K562 (cell line): ENCODE results near the gene ATP5F1D. TPM values are rescaled to one million over a fixed set of nuclear protein-coding genes. Genes with fewer than 3 reads are reported as not detected.

Experiments used
- ATAC-seq: fragments of 200-7000 bp; cut with Tn5 transposase; 3 replicates; pipeline ENCODE4 v1.9.1; 2020; ENCODE audit warnings: moderate library complexity
- BruUV-seq: library from RNA; stranded (reverse); fragments of 400-500 nt; replicated peaks from 2 replicates; lab custom pipeline; 2021; lab: Mats Ljungman, UMichigan
- CTCF ChIA-PET: fragments of 300-600 bp; formaldehyde crosslinking; extraction: SDS; loops from one replicate; lab custom pipeline; 2021; ENCODE audit warnings: low intra/inter-chr PET ratio; lab: Yijun Ruan, JAX
- POLR2A ChIA-PET: fragments of 300-600, 350-650 bp; sonication (Branson Sonifier 250); formaldehyde crosslinking; extraction: SDS; loops from one replicate; lab custom pipeline; 2021; ENCODE audit warnings: antibody characterized with exemption, inconsistent platforms; lab: Yijun Ruan, JAX
- DNase-seq, 4 experiments: peaks; one replicate each; pipeline versions ENCODE4 v3.0.0 to v3.0.0-alpha.2; 2011 to 2018; ENCODE audit warnings: low spot score in 3 of 4, mixed read lengths in 3 of 4; ENCODE audit errors: extremely low read depth in 1 of 4
- FAIRE-seq: peaks from 2 replicates; lab custom pipeline; 2011; peaks lifted over from hg19 to GRCh38; lab: Jason Lieb, UNC
- H2AFZ ChIP-seq: 2 replicates; pipeline ENCODE4 v1.6.0; 2011; ENCODE audit warnings: low read depth, low read length, control low read depth, inconsistent platforms
- H3K27ac ChIP-seq: fragments of 200-600 bp; 3 replicates; pipeline ENCODE4 v1.8.0; 2011; ENCODE audit warnings: low read depth, mild to moderate bottlenecking, control low read depth, inconsistent platforms, low read length, moderate library complexity, mixed read lengths; ENCODE audit errors: extremely low read depth
- H3K27me3 ChIP-seq, 2 experiments: fragments of 300-600 bp in 1 of 2; 2 replicates in 1 of 2; 3 replicates in 1 of 2; pipeline versions ENCODE4 v1.6.0 to v1.8.0; 2011; ENCODE audit warnings: inconsistent platforms in 2 of 2, low read length in 2 of 2, mild to moderate bottlenecking in 1 of 2, mixed read lengths in 1 of 2, moderate library complexity in 1 of 2; ENCODE audit not compliant: control insufficient read depth in 2 of 2, insufficient read depth in 2 of 2
- H3K36me3 ChIP-seq: fragments of 300-600 bp; 3 replicates; pipeline ENCODE4 v1.8.0; 2011; ENCODE audit warnings: mild to moderate bottlenecking, low read length, inconsistent platforms; ENCODE audit not compliant: control insufficient read depth, insufficient read depth
- H3K4me1 ChIP-seq, 2 experiments: fragments of 200-600 bp in 1 of 2; replicated peaks in 1 of 2; 2 replicates in 1 of 2; 3 replicates in 1 of 2; pipeline versions ENCODE4 v1.5.1 to v1.8.0; 2011; ENCODE audit warnings: inconsistent platforms in 2 of 2, low read length in 2 of 2, mild to moderate bottlenecking in 1 of 2, mixed read lengths in 1 of 2, moderate library complexity in 1 of 2; ENCODE audit not compliant: control insufficient read depth in 2 of 2, insufficient read depth in 2 of 2
- H3K4me2 ChIP-seq: 2 replicates; pipeline ENCODE4 v1.6.1; 2011; ENCODE audit warnings: low read length, control low read depth, inconsistent platforms, mixed read lengths; ENCODE audit not compliant: insufficient read depth
- H3K4me3 ChIP-seq: fragments of 200-600 bp; sonication (generic), shearing (Covaris generic); 2 replicates; pipeline ENCODE4 v1.5.1; 2016; ENCODE audit warnings: control low read depth, inconsistent platforms
- H3K79me2 ChIP-seq: fragments of 200-600 bp; 3 replicates; pipeline ENCODE4 v1.8.0; 2011; ENCODE audit warnings: low read length, inconsistent platforms; ENCODE audit not compliant: control insufficient read depth, insufficient read depth
- H3K9ac ChIP-seq, 2 experiments: 2 replicates each; pipeline versions ENCODE4 v1.6.0 to v1.6.1; 2011; ENCODE audit warnings: low read depth in 2 of 2, low read length in 2 of 2, control low read depth in 1 of 2, inconsistent platforms in 1 of 2, mild to moderate bottlenecking in 1 of 2, mixed read lengths in 1 of 2; ENCODE audit not compliant: insufficient read depth in 1 of 2
- H3K9me1 ChIP-seq: one replicate; pipeline ENCODE4 v1.6.0; 2011; ENCODE audit warnings: inconsistent platforms, mild to moderate bottlenecking, low read length, moderate library complexity; ENCODE audit not compliant: control insufficient read depth, insufficient read depth
- H3K9me3 ChIP-seq: replicated peaks from 2 replicates; pipeline ENCODE4 v1.5.1; 2011; ENCODE audit warnings: low read depth, low read length, inconsistent platforms; ENCODE audit not compliant: control insufficient read depth, insufficient read depth
- H4K20me1 ChIP-seq: replicated peaks from 2 replicates; pipeline ENCODE4 v1.6.1; 2011; ENCODE audit warnings: low read length, inconsistent platforms, mixed read lengths; ENCODE audit not compliant: control insufficient read depth, insufficient read depth
- EGR1 ChIP-seq: fragments of 450-650 bp; conservative IDR thresholded peaks from 2 replicates; pipeline ENCODE4 v1.6.1; 2017; ENCODE audit warnings: mild to moderate bottlenecking
- PCBP1 ChIP-seq: fragments of 200-400 bp; formaldehyde crosslinking; IDR thresholded peaks from 2 replicates; pipeline ENCODE4 v1.6.1; 2018; ENCODE audit warnings: mild to moderate bottlenecking, low read depth, low read length; ENCODE audit not compliant: poor library complexity, severe bottlenecking
- POLR2G ChIP-seq: fragments of 200-400 bp; formaldehyde crosslinking; IDR thresholded peaks from 2 replicates; pipeline ENCODE4 v1.6.1; 2017; ENCODE audit warnings: low read depth, mild to moderate bottlenecking, antibody characterized with exemption, low read length, moderate library complexity
- RBFOX2 ChIP-seq: fragments of 200-400 bp; formaldehyde crosslinking; IDR thresholded peaks from 2 replicates; pipeline ENCODE4 v1.6.1; 2017; ENCODE audit warnings: low read depth, mild to moderate bottlenecking, low read length, moderate library complexity
- RBM14 ChIP-seq: fragments of 200-400 bp; formaldehyde crosslinking; IDR thresholded peaks from 2 replicates; pipeline ENCODE4 v1.6.1; 2018; ENCODE audit warnings: low read depth, mild to moderate bottlenecking, low read length, moderate library complexity, borderline replicate concordance; ENCODE audit not compliant: insufficient read depth
- ZNF699 ChIP-seq: fragments of 250-450 bp; sonication (Bioruptor Pico); IDR thresholded peaks from 2 replicates; pipeline ENCODE4 v1.8.0; 2021; ENCODE audit warnings: mild to moderate bottlenecking, moderate library complexity; ENCODE audit not compliant: insufficient replicate concordance
- WGBS: fragments of 100-300 bp; shearing (Covaris generic); methylation state at CpG from one replicate; pipeline ENCODE4 v1.1.6; 2016; ENCODE audit warnings: low coverage, mixed read lengths; ENCODE audit not compliant: insufficient coverage; ENCODE audit errors: missing lambda C conversion rate; 5-methylcytosine and 5-hydroxymethylcytosine counted together
- in situ Hi-C: fragments of 300-500 bp; cut with MboI; formaldehyde crosslinking; loops from 4 replicates; pipeline ENCODE4 v1.15.0; 2018; ENCODE audit warnings: inconsistent platforms, mixed read lengths
- intact Hi-C: fragments of 100-400 bp; cut with micrococcal nuclease; formaldehyde crosslinking; loops from 2 replicates; pipeline ENCODE4 v1.14.2; 2022
- polyA plus RNA-seq, 8 experiments: library from polyadenylated mRNA; depleted of rRNA in 4 of 8; stranded (reverse) in 5 of 8; unstranded in 3 of 8; fragments of >200 nt; fragmentation: Nextera tagmentation in 2 of 8; fragmentation: Illumina TruSeq in 1 of 8; extraction: Ambion mirVana in 2 of 8; extraction: Trizol in 1 of 8; gene quantifications; 2 replicates each; pipeline versions ENCODE4 v1.2.1 to v1.2.3, GENCODE V29; 2011 to 2014; ENCODE audit warnings: inconsistent platforms in 1 of 8, missing spikeins in 1 of 8
- total RNA-seq, 7 experiments: library from RNA; depleted of rRNA in 6 of 7; stranded (reverse); fragments of >200 nt in 6 of 7; fragmentation: Illumina TruSeq in 2 of 7; extraction: Trizol in 2 of 7; gene quantifications; 2 replicates each; pipeline versions ENCODE4 v1.2.1 to v1.2.3, GENCODE V29; 2011 to 2021; ENCODE audit warnings: low replicate concordance in 1 of 7

The ATP5F1D gene
- total and polyA plus RNA-seq, 9 of the 15 experiments (the other 6 are each of a cell fraction or from before 2014, with no cell fraction given): 3.9 to 409 (median 36.8) TPM

- Histone ChIP-seq H3K4me2 (no peak overlapping the region), H3K4me1 (peaks cover 11 to 79% of the 10 kb centered on the region in 2 experiments; a peak in 3 of 5 replicates), H3K9me1 (no peaks in the 10 kb centered on the region), H3K79me2 (peaks cover 16% of the 10 kb centered on the region), H3K27me3 (peaks cover 9 to 11% of the 10 kb centered on the region in 2 experiments; a peak in 3 of 5 replicates), H2AFZ (no peak overlapping the region), H4K20me1 (peaks cover 20% of the 10 kb centered on the region), H3K27ac (no peak overlapping the region), H3K4me3 (no peak overlapping the region), H3K9me3 (no peaks in the 10 kb centered on the region), H3K36me3 (peaks cover 41% of the 10 kb centered on the region; the same call in 2 of the 3 replicates), H3K9ac (peak overlapping the region in 1 of 2 experiments; percentile 21; a peak in 1 of 4 replicates)
- DNase-seq (no peak), FAIRE-seq (no peak), ATAC-seq (no peak)
- POLR2A ChIA-PET: interaction anchor here (2.4 kb wide), 1 partner anchor 12 kb away, joined by 21 read pairs; the partner anchor contains the start of gene CIRBP
- WGBS: 75% methylated on average over 25 of the region's 53 CpGs
- CTCF ChIA-PET: interaction anchor here (1.5 kb wide), 1 partner anchor 91 kb away, joined by 7 read pairs; no protein-coding TSS in a partner anchor
- TF ChIP-seq PCBP1 (peak; percentile 4), RBM14 (no peak), RBFOX2 (peak; percentile 33; the same call in 1 of the 2 replicates), EGR1 (peak; percentile 56), ZNF699 (CRISPR knock-in tag) (no peak), POLR2G (peak; percentile 63)
- no TSS peak for BruUV-seq
- intact Hi-C loops (no loop called here), in situ Hi-C loops (no loop called here)
Observed at GRCh38 chr19:1280636-1281568, 39.4 kb downstream of the ATP5F1D start.
